GM23248 (cell line): ENCODE measurements around the gene MRTFA.

Experiments used
- EZH2 ChIP-seq: fragments of 200-600 bp; sonication (generic); IDR thresholded peaks from 2 replicates; pipeline ENCODE4 v1.6.1; 2018; ENCODE audit warnings: antibody characterized with exemption, mild to moderate bottlenecking; ENCODE audit not compliant: insufficient read depth, poor library complexity, severe bottlenecking
- EZH2phosphoT487 ChIP-seq: fragments of 200-600 bp; sonication (generic); IDR thresholded peaks from 2 replicates; pipeline ENCODE4 v1.6.1; 2018; ENCODE audit warnings: antibody characterized with exemption, moderate library complexity, mild to moderate bottlenecking, low read depth; ENCODE audit not compliant: insufficient read depth

GRCh38 chr22:40603088-40603605 lies 33.4 kb downstream of the MRTFA start:
- TF ChIP-seq EZH2 (no peak), EZH2phosphoT487 (no peak)
